GM12875 (cell line): ENCODE data around the gene UBLCP1.

Experiments
- H3K4me3 ChIP-seq: one replicate; pipeline ENCODE4 v1.5.1; 2011; ENCODE audit warnings: low read depth, low read length, control low read depth
- TF ChIP-seq, protein P1 (sequence below): IDR thresholded peaks from 2 replicates; pipeline ENCODE4 v1.5.1; 2011; ENCODE audit warnings: low read depth, mild to moderate bottlenecking, control low read depth, inconsistent platforms, low read length, moderate library complexity, borderline replicate concordance; ENCODE audit not compliant: insufficient read depth

Gene UBLCP1

DNA sequence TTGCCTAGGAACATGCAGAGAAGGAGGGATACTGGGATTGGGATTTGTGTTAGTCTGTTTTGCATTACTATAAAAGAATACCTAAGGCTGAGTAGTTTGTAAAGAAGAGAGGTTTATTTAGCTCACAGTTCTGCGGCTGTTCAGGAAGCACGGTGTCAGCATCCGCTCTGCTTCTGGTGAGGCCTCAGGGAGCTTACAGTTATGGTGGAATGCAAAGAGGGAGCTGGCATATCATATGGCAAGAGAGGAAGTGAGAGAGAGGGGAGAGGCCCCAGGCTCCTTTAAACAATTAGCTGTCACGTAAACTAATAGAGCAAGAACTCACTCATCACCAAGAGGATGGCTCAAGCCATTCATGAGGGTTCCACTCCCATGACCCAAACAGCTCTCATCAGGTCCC lies 40.2 kb downstream of the UBLCP1 start:
- no peak overlapping the region for H3K4me3 ChIP-seq
- TF ChIP-seq, protein P1, sequence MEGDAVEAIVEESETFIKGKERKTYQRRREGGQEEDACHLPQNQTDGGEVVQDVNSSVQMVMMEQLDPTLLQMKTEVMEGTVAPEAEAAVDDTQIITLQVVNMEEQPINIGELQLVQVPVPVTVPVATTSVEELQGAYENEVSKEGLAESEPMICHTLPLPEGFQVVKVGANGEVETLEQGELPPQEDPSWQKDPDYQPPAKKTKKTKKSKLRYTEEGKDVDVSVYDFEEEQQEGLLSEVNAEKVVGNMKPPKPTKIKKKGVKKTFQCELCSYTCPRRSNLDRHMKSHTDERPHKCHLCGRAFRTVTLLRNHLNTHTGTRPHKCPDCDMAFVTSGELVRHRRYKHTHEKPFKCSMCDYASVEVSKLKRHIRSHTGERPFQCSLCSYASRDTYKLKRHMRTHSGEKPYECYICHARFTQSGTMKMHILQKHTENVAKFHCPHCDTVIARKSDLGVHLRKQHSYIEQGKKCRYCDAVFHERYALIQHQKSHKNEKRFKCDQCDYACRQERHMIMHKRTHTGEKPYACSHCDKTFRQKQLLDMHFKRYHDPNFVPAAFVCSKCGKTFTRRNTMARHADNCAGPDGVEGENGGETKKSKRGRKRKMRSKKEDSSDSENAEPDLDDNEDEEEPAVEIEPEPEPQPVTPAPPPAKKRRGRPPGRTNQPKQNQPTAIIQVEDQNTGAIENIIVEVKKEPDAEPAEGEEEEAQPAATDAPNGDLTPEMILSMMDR, result no peak

DNA sequence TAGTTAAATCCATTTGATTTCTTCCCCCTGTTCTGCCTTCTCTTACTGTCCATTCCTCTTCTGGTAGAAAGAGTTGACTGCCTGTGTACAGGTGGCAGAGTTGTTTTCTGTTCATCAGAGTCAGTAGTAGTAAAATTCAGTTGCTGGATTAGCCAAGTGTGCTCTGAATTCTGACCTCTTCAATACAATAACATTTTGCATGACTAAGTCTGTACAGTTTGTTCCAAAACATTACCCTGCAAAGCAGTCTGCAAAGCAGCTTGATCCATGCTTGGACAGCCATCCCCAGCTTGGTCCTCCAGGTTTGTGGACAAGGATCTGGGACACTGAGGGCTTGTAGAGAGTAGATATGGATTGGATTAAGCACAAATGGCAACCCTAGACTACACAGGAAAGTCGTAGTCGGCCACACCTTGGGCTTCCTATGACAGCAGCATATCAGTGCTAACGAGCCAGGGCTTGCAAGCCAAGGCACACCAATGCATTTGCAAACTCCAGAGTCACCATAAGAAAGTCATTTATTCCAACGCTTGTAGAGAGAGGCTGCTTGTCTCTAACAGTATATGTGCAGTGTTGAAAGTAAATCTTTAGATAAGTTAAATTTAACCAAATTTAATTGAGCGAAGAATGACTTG lies 42.0 kb downstream of the UBLCP1 start:
- TF ChIP-seq, protein P1, result no peak
- H3K4me3 ChIP-seq, result no peak overlapping the region

GRCh38 chr5:159309689-159310433 lies 46.8 kb downstream of the UBLCP1 start:
- TF ChIP-seq, protein P1, result no peak
- no peak overlapping the region for H3K4me3 ChIP-seq

DNA sequence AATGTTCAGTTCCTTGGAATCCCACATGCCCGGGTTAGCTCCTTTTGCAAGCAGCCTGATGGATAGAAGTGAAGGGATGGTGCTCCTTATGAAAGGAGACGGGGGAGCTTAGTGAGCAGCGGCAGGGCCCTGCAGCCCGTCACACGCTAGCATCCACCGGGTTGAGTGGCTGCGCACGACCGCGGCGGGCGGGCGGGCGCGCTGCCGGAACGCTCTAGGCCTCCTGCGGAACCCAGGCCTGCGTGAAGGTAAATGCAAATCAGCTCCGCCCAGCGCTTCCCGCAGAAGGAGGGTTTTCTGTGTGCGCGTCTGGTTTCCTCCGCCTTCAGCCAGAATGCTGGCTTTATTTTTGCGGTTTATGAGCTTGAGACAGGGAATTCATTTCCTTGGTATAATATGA lies 47.4 kb downstream of the UBLCP1 start:
- TF ChIP-seq, protein P1, result no peak
- H3K4me3 ChIP-seq, result no peak overlapping the region

DNA sequence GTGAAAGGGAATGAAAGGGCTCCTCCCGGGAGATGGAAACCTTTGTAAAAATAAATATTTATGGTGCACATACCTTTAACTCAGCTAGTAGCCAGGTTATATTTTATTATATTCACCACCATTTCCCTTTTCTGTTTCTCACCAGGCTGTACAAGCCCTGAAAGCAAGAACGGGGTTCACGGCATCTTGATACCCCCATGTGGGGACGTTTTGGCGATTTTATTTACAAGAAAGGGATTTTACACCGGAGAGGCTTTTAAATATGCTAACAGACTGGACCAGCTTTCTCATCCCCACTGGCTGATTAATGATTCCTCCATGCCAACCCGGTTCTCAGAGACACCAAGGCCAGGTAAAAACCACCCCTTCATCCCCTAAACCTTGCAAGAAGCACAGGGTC lies 48.0 kb downstream of the UBLCP1 start:
- no peak overlapping the region for H3K4me3 ChIP-seq
- TF ChIP-seq, protein P1, result no peak

DNA sequence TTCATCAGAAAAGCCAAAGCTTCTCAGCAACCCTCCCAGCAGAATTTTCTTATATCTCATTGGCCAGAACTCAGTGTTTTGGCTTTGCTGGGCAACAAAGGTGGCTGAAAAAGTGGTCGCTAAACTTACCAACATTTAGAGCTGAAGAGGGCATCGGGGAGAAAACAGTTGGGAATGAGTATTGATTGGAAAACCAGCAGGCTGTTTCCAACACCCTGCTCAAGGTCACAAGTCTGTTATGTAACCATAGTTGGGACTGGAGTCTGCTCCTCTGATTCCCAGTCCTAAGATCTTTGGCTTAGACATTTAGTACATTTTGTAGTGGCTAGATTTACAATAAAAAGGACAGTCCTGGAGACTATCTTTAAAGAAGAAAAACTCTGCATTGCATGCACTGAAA lies 50.1 kb downstream of the UBLCP1 start:
- no peak overlapping the region for H3K4me3 ChIP-seq
- TF ChIP-seq, protein P1, result no peak
